Fibroblast of lung (primary cell): ENCODE results near the gene NLRP14.

ENCODE experiments used
- EZH2 ChIP-seq: IDR thresholded peaks from 2 replicates; pipeline ENCODE4 v1.5.1; 2012; ENCODE audit warnings: low read length, control low read depth, mild to moderate bottlenecking; ENCODE audit errors: missing control alignments
- TF ChIP-seq, protein P1 (sequence below), 2 donors: IDR thresholded peaks in 1 of 2; conservative IDR thresholded peaks in 1 of 2; 1 replicate in 1 of 2; 2 replicates in 1 of 2; pipeline ENCODE4 v1.5.1; 2011 to 2012; ENCODE audit warnings: low read length in 2 of 2, control low read depth in 1 of 2, inconsistent platforms in 1 of 2, low read depth in 1 of 2, mild to moderate bottlenecking in 1 of 2

DNA sequence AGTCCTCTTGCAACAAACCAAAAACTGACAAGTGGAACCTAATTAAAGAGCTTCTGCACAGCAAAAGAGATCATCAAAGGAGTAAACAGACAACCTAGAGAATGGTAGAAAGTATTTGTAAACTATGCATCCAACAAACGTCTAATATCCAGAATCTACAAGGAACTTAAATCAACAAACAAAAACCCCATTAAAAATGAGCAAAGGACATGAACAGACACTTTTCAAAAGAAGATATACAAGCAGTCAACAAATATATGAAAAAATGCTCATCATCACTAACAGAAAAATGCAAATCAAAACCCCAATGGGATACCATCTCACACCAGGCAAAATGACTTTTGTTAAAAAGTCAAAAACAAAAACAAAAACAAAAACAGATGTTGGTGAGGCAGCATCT is 33.8 kb upstream of the NLRP14 start:
- TF ChIP-seq, protein P1, sequence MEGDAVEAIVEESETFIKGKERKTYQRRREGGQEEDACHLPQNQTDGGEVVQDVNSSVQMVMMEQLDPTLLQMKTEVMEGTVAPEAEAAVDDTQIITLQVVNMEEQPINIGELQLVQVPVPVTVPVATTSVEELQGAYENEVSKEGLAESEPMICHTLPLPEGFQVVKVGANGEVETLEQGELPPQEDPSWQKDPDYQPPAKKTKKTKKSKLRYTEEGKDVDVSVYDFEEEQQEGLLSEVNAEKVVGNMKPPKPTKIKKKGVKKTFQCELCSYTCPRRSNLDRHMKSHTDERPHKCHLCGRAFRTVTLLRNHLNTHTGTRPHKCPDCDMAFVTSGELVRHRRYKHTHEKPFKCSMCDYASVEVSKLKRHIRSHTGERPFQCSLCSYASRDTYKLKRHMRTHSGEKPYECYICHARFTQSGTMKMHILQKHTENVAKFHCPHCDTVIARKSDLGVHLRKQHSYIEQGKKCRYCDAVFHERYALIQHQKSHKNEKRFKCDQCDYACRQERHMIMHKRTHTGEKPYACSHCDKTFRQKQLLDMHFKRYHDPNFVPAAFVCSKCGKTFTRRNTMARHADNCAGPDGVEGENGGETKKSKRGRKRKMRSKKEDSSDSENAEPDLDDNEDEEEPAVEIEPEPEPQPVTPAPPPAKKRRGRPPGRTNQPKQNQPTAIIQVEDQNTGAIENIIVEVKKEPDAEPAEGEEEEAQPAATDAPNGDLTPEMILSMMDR (conservative IDR thresholded peaks at IDR 0.05 in 1 of 2, IDR thresholded peaks at IDR 0.05 in 1 of 2; ENCODE audit: low read depth in 1 of 2, low read length in 2 of 2): no peak
- TF ChIP-seq EZH2: no peak
